K562 (cell line): Measurements from ENCODE around the gene TUBGCP6. TPM values are rescaled to one million over a fixed set of nuclear protein-coding genes. Genes with fewer than 3 reads are reported as not detected.
A peak's percentile ranks its signal among the peaks of the same experiment; 100 is the strongest.

Experiments used
- ATAC-seq: fragments of 200-7000 bp; cut with Tn5 transposase; 3 replicates; pipeline ENCODE4 v1.9.1; 2020; ENCODE audit warnings: moderate library complexity
- BruUV-seq: library from RNA; stranded (reverse); fragments of 400-500 nt; replicated peaks from 2 replicates; lab custom pipeline; 2021; lab: Mats Ljungman, UMichigan
- CTCF ChIA-PET: fragments of 300-600 bp; formaldehyde crosslinking; extraction: SDS; loops from one replicate; lab custom pipeline; 2021; ENCODE audit warnings: low intra/inter-chr PET ratio; lab: Yijun Ruan, JAX
- POLR2A ChIA-PET: fragments of 300-600, 350-650 bp; sonication (Branson Sonifier 250); formaldehyde crosslinking; extraction: SDS; loops from one replicate; lab custom pipeline; 2021; ENCODE audit warnings: antibody characterized with exemption, inconsistent platforms; lab: Yijun Ruan, JAX
- DNase-seq, 4 experiments: peaks; one replicate each; pipeline versions ENCODE4 v3.0.0 to v3.0.0-alpha.2; 2011 to 2018; ENCODE audit warnings: low spot score in 3 of 4, mixed read lengths in 3 of 4; ENCODE audit errors: extremely low read depth in 1 of 4
- FAIRE-seq: peaks from 2 replicates; lab custom pipeline; 2011; peaks lifted over from hg19 to GRCh38; lab: Jason Lieb, UNC
- H2AFZ ChIP-seq: 2 replicates; pipeline ENCODE4 v1.6.0; 2011; ENCODE audit warnings: low read depth, low read length, control low read depth, inconsistent platforms
- H3K27ac ChIP-seq: fragments of 200-600 bp; 3 replicates; pipeline ENCODE4 v1.8.0; 2011; ENCODE audit warnings: low read depth, mild to moderate bottlenecking, control low read depth, inconsistent platforms, low read length, moderate library complexity, mixed read lengths; ENCODE audit errors: extremely low read depth
- H3K27me3 ChIP-seq, 2 experiments: fragments of 300-600 bp in 1 of 2; 2 replicates in 1 of 2; 3 replicates in 1 of 2; pipeline versions ENCODE4 v1.6.0 to v1.8.0; 2011; ENCODE audit warnings: inconsistent platforms in 2 of 2, low read length in 2 of 2, mild to moderate bottlenecking in 1 of 2, mixed read lengths in 1 of 2, moderate library complexity in 1 of 2; ENCODE audit not compliant: control insufficient read depth in 2 of 2, insufficient read depth in 2 of 2
- H3K36me3 ChIP-seq: fragments of 300-600 bp; 3 replicates; pipeline ENCODE4 v1.8.0; 2011; ENCODE audit warnings: mild to moderate bottlenecking, low read length, inconsistent platforms; ENCODE audit not compliant: control insufficient read depth, insufficient read depth
- H3K4me1 ChIP-seq, 2 experiments: fragments of 200-600 bp in 1 of 2; replicated peaks in 1 of 2; 2 replicates in 1 of 2; 3 replicates in 1 of 2; pipeline versions ENCODE4 v1.5.1 to v1.8.0; 2011; ENCODE audit warnings: inconsistent platforms in 2 of 2, low read length in 2 of 2, mild to moderate bottlenecking in 1 of 2, mixed read lengths in 1 of 2, moderate library complexity in 1 of 2; ENCODE audit not compliant: control insufficient read depth in 2 of 2, insufficient read depth in 2 of 2
- H3K4me2 ChIP-seq: 2 replicates; pipeline ENCODE4 v1.6.1; 2011; ENCODE audit warnings: low read length, control low read depth, inconsistent platforms, mixed read lengths; ENCODE audit not compliant: insufficient read depth
- H3K4me3 ChIP-seq: fragments of 200-600 bp; sonication (generic), shearing (Covaris generic); 2 replicates; pipeline ENCODE4 v1.5.1; 2016; ENCODE audit warnings: control low read depth, inconsistent platforms
- H3K79me2 ChIP-seq: fragments of 200-600 bp; 3 replicates; pipeline ENCODE4 v1.8.0; 2011; ENCODE audit warnings: low read length, inconsistent platforms; ENCODE audit not compliant: control insufficient read depth, insufficient read depth
- H3K9ac ChIP-seq, 2 experiments: 2 replicates each; pipeline versions ENCODE4 v1.6.0 to v1.6.1; 2011; ENCODE audit warnings: low read depth in 2 of 2, low read length in 2 of 2, control low read depth in 1 of 2, inconsistent platforms in 1 of 2, mild to moderate bottlenecking in 1 of 2, mixed read lengths in 1 of 2; ENCODE audit not compliant: insufficient read depth in 1 of 2
- H3K9me1 ChIP-seq: one replicate; pipeline ENCODE4 v1.6.0; 2011; ENCODE audit warnings: inconsistent platforms, mild to moderate bottlenecking, low read length, moderate library complexity; ENCODE audit not compliant: control insufficient read depth, insufficient read depth
- H3K9me3 ChIP-seq: replicated peaks from 2 replicates; pipeline ENCODE4 v1.5.1; 2011; ENCODE audit warnings: low read depth, low read length, inconsistent platforms; ENCODE audit not compliant: control insufficient read depth, insufficient read depth
- H4K20me1 ChIP-seq: replicated peaks from 2 replicates; pipeline ENCODE4 v1.6.1; 2011; ENCODE audit warnings: low read length, inconsistent platforms, mixed read lengths; ENCODE audit not compliant: control insufficient read depth, insufficient read depth
- ATF2 ChIP-seq: sonication (generic); formaldehyde crosslinking; IDR thresholded peaks from 2 replicates; pipeline ENCODE4 v1.8.1; 2022; ENCODE audit warnings: missing genetic modification reagents
- KDM4B ChIP-seq, 2 experiments: fragments of 450-650 bp in 1 of 2; sonication (generic) in 1 of 2; IDR thresholded peaks; 2 replicates each; pipeline ENCODE4 v1.6.1; 2016 to 2017; ENCODE audit warnings: borderline replicate concordance in 2 of 2, antibody characterized with exemption in 1 of 2, low read depth in 1 of 2, mild to moderate bottlenecking in 1 of 2
- MIER1 ChIP-seq: fragments of 450-650 bp; IDR thresholded peaks from 2 replicates; pipeline ENCODE4 v1.6.1; 2016; ENCODE audit warnings: antibody characterized with exemption, mild to moderate bottlenecking, low read depth
- MXI1 ChIP-seq: IDR thresholded peaks from 2 replicates; pipeline ENCODE4 v1.6.1; 2011; ENCODE audit warnings: low read depth, mild to moderate bottlenecking, improper control_type of control experiment, low read length
- POLR2AphosphoS2 ChIP-seq: IDR thresholded peaks from 2 replicates; pipeline ENCODE4 v1.6.1; 2012; ENCODE audit warnings: low read length, improper control_type of control experiment
- SIX5 ChIP-seq, 2 experiments: IDR thresholded peaks; 2 replicates each; pipeline ENCODE4 v1.6.1; 2011; ENCODE audit warnings: low read length in 2 of 2, borderline replicate concordance in 1 of 2, low read depth in 1 of 2, mild to moderate bottlenecking in 1 of 2, moderate library complexity in 1 of 2; ENCODE audit not compliant: insufficient read depth in 1 of 2
- SP2 ChIP-seq: IDR thresholded peaks from 2 replicates; pipeline ENCODE4 v1.6.1; 2011; ENCODE audit warnings: mild to moderate bottlenecking, low read depth, low read length, moderate library complexity; ENCODE audit not compliant: poor library complexity, severe bottlenecking; ENCODE audit errors: extremely low read depth
- SRSF1 ChIP-seq: fragments of 200-400 bp; formaldehyde crosslinking; IDR thresholded peaks from 2 replicates; pipeline ENCODE4 v1.6.1; 2017; ENCODE audit warnings: mild to moderate bottlenecking, low read depth, low read length, moderate library complexity
- THAP12 ChIP-seq: fragments of 250-450 bp; sonication (Bioruptor Pico); IDR thresholded peaks from 2 replicates; pipeline ENCODE4 v1.9.0; 2021; ENCODE audit warnings: mild to moderate bottlenecking, inconsistent platforms
- THRB ChIP-seq: fragments of 450-650 bp; formaldehyde crosslinking; conservative IDR thresholded peaks from 2 replicates; pipeline ENCODE4 v1.4.0; 2022; ENCODE audit warnings: mild to moderate bottlenecking, missing genetic modification characterization
- ZFPM2 ChIP-seq: fragments of 250-450 bp; sonication (Bioruptor Pico); IDR thresholded peaks from 2 replicates; pipeline ENCODE4 v1.5.1; 2022; ENCODE audit warnings: mild to moderate bottlenecking
- WGBS: fragments of 100-300 bp; shearing (Covaris generic); methylation state at CpG from one replicate; pipeline ENCODE4 v1.1.6; 2016; ENCODE audit warnings: low coverage, mixed read lengths; ENCODE audit not compliant: insufficient coverage; ENCODE audit errors: missing lambda C conversion rate; 5-methylcytosine and 5-hydroxymethylcytosine counted together
- in situ Hi-C: fragments of 300-500 bp; cut with MboI; formaldehyde crosslinking; loops from 4 replicates; pipeline ENCODE4 v1.15.0; 2018; ENCODE audit warnings: inconsistent platforms, mixed read lengths
- intact Hi-C: fragments of 100-400 bp; cut with micrococcal nuclease; formaldehyde crosslinking; loops from 2 replicates; pipeline ENCODE4 v1.14.2; 2022
- polyA plus RNA-seq, 8 experiments: library from polyadenylated mRNA; depleted of rRNA in 4 of 8; stranded (reverse) in 5 of 8; unstranded in 3 of 8; fragments of >200 nt; fragmentation: Nextera tagmentation in 2 of 8; fragmentation: Illumina TruSeq in 1 of 8; extraction: Ambion mirVana in 2 of 8; extraction: Trizol in 1 of 8; gene quantifications; 2 replicates each; pipeline versions ENCODE4 v1.2.1 to v1.2.3, GENCODE V29; 2011 to 2014; ENCODE audit warnings: inconsistent platforms in 1 of 8, missing spikeins in 1 of 8
- total RNA-seq, 7 experiments: library from RNA; depleted of rRNA in 6 of 7; stranded (reverse); fragments of >200 nt in 6 of 7; fragmentation: Illumina TruSeq in 2 of 7; extraction: Trizol in 2 of 7; gene quantifications; 2 replicates each; pipeline versions ENCODE4 v1.2.1 to v1.2.3, GENCODE V29; 2011 to 2021; ENCODE audit warnings: low replicate concordance in 1 of 7
- TF ChIP-seq, protein P1 (sequence below), 2 experiments: fragments of 450-650 bp; conservative IDR thresholded peaks; 2 replicates each; pipeline ENCODE4 v1.6.1; 2017; ENCODE audit warnings: mild to moderate bottlenecking in 2 of 2, moderate library complexity in 2 of 2

TUBGCP6 gene
- total and polyA plus RNA-seq, 9 of the 15 experiments (the other 6 are each of a cell fraction or from before 2014, with no cell fraction given) = 0.76 to 33.0 (median 10.1) TPM

DNA sequence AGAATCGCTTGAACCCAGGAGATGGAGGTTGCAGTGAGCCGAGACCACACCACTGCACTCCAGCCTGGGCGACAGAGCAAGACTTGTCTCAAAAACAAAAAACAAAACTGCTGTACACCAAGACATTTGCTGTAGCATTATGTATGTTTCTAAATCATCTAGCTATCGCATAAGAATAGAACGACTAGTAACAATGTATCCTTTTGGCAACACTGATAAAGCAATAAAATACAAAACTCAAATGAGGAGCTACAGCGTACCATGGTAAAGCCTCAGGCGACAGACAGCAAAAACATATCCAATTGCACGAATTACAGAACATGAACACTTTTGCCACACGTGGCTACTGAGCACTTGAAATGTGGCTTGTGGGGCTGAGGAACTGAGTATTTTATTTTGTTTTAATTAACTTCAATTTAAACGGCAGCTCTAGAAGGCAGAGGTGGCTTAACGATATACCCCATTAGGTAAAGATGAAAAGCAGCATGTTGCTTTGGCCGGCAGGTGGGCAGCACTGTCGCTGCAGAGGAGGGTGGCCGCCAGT is 2.3 kb downstream of the TUBGCP6 start:
- Histone ChIP-seq H3K9me3 (no peaks in the 10 kb centered on the region), H4K20me1 (peaks cover 15% of the 10 kb centered on the region), H3K4me2 (peak overlapping the region; percentile 79), H3K4me3 (peak overlapping the region; percentile 76), H3K9me1 (no peaks in the 10 kb centered on the region), H2AFZ (no peak overlapping the region), H3K9ac (peak overlapping the region; percentile 80 to 90), H3K27ac (peak overlapping the region; percentile 41; the same call in 1 of the 3 replicates), H3K79me2 (peaks cover 73% of the 10 kb centered on the region), H3K27me3 (no peaks in the 10 kb centered on the region), H3K36me3 (peaks cover 40% of the 10 kb centered on the region; the same call in 2 of the 3 replicates), H3K4me1 (peaks cover 0 to 40% of the 10 kb centered on the region in 2 experiments; a peak in 3 of 5 replicates)
- ChIA-PET POLR2A (interaction anchor here (0.5 to 1.9 kb wide), 4 partner anchors 9 to 437 kb away, joined by 3 to 5 read pairs (median 4); partner anchors contain the start of gene HDAC10), CTCF (interaction anchor here (0.6 to 1.0 kb wide), 2 partner anchors 17 to 100 kb away, joined by 3 to 4 read pairs; no protein-coding TSS in a partner anchor)
- ATAC-seq = no peak
- DNase-seq = no peak
- no TSS peak for BruUV-seq
- intact Hi-C loops = loop anchor here (5.0 kb wide), 1 partner anchor 255 kb away; no protein-coding TSS in a partner anchor
- in situ Hi-C loops = loop anchor here (5.0 kb wide), 1 partner anchor 100 kb away; the partner anchor contains the start of gene PPP6R2
- FAIRE-seq = peak; percentile 42
- WGBS = 3% methylated on average over 14 of the region's 14 CpGs
- TF ChIP-seq KDM4B (IDR thresholded peaks at IDR 0.05; ENCODE audit: borderline replicate concordance in 2 of 2, low read depth in 1 of 2) (no peak), MXI1 (0 out of 2 replicates have a peak, but pooled peaks have one; percentile 41), ZFPM2 (CRISPR knock-in tag) (no peak), SP2 (no peak), ATF2 (CRISPR knock-in tag) (no peak), SIX5 (IDR thresholded peaks at IDR 0.05; ENCODE audit: borderline replicate concordance in 1 of 2, insufficient read depth in 1 of 2, low read depth in 1 of 2, low read length in 2 of 2) (no peak), THAP12 (CRISPR knock-in tag) (no peak), THRB (CRISPR knock-in tag) (no peak), SRSF1 (no peak), POLR2AphosphoS2 (no peak), MIER1 (no peak)
- TF ChIP-seq, protein P1, sequence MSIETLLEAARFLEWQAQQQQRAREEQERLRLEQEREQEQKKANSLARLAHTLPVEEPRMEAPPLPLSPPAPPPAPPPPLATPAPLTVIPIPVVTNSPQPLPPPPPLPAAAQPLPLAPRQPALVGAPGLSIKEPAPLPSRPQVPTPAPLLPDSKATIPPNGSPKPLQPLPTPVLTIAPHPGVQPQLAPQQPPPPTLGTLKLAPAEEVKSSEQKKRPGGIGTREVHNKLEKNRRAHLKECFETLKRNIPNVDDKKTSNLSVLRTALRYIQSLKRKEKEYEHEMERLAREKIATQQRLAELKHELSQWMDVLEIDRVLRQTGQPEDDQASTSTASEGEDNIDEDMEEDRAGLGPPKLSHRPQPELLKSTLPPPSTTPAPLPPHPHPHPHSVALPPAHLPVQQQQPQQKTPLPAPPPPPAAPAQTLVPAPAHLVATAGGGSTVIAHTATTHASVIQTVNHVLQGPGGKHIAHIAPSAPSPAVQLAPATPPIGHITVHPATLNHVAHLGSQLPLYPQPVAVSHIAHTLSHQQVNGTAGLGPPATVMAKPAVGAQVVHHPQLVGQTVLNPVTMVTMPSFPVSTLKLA (conservative IDR thresholded peaks at IDR 0.05) = peak in 1 of 2 experiments; percentile 17; a peak in 1 of 4 replicates
